ENCODE results near the gene CD6. TPM values are rescaled to one million over a fixed set of nuclear protein-coding genes. Genes with fewer than 3 reads are reported as not detected.

CD6 gene
- total and polyA plus RNA-seq, 10 of the 15 experiments (the other 5 are each of a cell fraction or from before 2014, with no cell fraction given): 0.37 to 17.6 (median 6.2) TPM

DNA sequence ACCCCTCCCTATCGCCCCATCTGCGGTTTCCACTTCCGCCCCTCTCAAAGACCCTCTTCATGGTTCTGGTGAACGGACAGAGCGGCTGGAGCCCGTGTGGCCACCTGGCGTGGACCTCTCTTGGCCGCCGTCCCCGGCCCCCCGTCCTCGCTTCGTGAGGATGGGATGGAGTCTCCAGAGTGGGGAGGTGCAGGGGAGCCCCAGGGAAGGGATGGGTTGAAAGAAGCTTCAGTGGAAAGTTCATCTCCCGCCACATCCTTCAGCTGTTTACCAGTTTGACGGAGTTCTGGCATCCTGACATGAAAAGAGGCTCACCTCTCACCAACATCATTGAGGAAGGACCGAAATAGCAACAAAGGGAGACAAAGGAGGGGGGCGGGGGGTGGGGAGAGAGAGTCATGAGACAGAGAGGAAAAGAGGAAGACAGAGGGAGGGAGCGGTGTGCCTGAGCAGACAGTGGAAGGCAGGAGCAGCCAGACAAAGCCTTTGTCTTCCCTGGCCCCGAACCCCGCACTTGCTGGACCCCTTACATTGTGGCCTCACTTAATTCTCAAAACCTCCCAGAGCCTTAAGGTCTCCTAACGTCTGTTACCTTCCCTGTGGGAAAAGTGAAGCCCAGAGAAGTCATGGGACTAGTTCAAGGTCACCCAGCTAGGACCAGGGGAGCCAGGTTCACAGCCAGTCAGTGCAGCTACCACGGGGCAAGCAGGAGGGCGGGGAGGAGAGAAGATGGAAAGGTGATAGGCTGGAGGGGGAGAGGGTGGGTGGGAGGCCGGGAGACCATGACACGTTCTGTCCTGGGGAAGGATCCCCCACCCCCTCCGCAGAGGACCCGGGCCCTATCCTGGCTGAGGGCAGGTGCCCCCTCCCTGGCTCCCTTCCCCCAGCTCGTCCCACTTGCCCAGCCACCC lies 54.9 kb downstream of the CD6 start:
- H3K9ac ChIP-seq (ENCODE audit: control insufficient read depth, insufficient read depth, low read length): no peak overlapping the region
- in situ Hi-C loops (cut with MboI): no loop called here

More for the DNA sequence above, 54.9 kb downstream of the CD6 start:
- ATAC-seq (no peak), DNase-seq (ENCODE audit: low read depth, low spot score) (no peak), FAIRE-seq (no peak)
- Histone ChIP-seq H2AFZ (ENCODE audit: control insufficient read depth, low read depth, low read length) (no peak overlapping the region; the same call in 1 of the 2 replicates), H3K4me2 (ENCODE audit: control insufficient read depth, insufficient read depth) (no peak overlapping the region), H4K20me1 (ENCODE audit: control insufficient read depth, insufficient read depth) (no peaks in the 10 kb centered on the region), H3K27me3 (replicated peaks in 1 of 2; ENCODE audit: control insufficient read depth in 2 of 2, insufficient read depth in 2 of 2, low read length in 1 of 2) (no peaks in the 10 kb centered on the region), H3K36me3 (ENCODE audit: control insufficient read depth in 2 of 2, insufficient read depth in 2 of 2, low read length in 1 of 2) (peaks cover 0 to 1% of the 10 kb centered on the region in 2 experiments; a peak in 1 of 4 replicates), H3K4me1 (ENCODE audit: control insufficient read depth, insufficient read depth, low read length) (peaks cover 45% of the 10 kb centered on the region), H3K4me3 (no peak overlapping the region), H3K79me2 (ENCODE audit: control insufficient read depth, insufficient read depth, low read length) (no peaks in the 10 kb centered on the region), H3K9me3 (replicated peaks; ENCODE audit: control insufficient read depth, insufficient read depth, low read length) (no peaks in the 10 kb centered on the region), H3K27ac (ENCODE audit: control insufficient read depth, insufficient read depth) (no peak overlapping the region)
- SMC1A ChIA-PET (ENCODE audit: uncharacterized antibody, unreplicated experiment): interaction anchor here (0.9 kb wide), 1 partner anchor 58 kb away, joined by 3 read pairs; no protein-coding TSS in a partner anchor
- no TSS peak for BruUV-seq (replicated peaks)
- RAD21 ChIA-PET (ENCODE audit: unreplicated experiment): no interaction called here
- TF ChIP-seq RUNX3 (IDR thresholded peaks at IDR 0.05; ENCODE audit: low read length) (0 out of 2 replicates have a peak, but pooled peaks have one; percentile 7), IRF4 (IDR thresholded peaks at IDR 0.05; ENCODE audit: low read depth, low read length) (no peak), MEF2A (IDR thresholded peaks at IDR 0.05; ENCODE audit: insufficient read depth, low read depth, low read length) (0 out of 2 replicates have a peak, but pooled peaks have one; percentile 58), SPI1 (IDR thresholded peaks at IDR 0.05; ENCODE audit: borderline replicate concordance, insufficient read depth, low read depth, low read length) (peak; percentile 17; the same call in 1 of the 2 replicates), MEF2B (IDR thresholded peaks at IDR 0.05; ENCODE audit: partially characterized antibody, poor library complexity, severe bottlenecking) (peak; percentile 40), STAT1 (conservative IDR thresholded peaks at IDR 0.05) (no peak), CEBPB (IDR thresholded peaks at IDR 0.05; ENCODE audit: borderline replicate concordance in 1 of 2, low read depth in 2 of 2, low read length in 2 of 2) (no peak)
- TF ChIP-seq, protein P1, sequence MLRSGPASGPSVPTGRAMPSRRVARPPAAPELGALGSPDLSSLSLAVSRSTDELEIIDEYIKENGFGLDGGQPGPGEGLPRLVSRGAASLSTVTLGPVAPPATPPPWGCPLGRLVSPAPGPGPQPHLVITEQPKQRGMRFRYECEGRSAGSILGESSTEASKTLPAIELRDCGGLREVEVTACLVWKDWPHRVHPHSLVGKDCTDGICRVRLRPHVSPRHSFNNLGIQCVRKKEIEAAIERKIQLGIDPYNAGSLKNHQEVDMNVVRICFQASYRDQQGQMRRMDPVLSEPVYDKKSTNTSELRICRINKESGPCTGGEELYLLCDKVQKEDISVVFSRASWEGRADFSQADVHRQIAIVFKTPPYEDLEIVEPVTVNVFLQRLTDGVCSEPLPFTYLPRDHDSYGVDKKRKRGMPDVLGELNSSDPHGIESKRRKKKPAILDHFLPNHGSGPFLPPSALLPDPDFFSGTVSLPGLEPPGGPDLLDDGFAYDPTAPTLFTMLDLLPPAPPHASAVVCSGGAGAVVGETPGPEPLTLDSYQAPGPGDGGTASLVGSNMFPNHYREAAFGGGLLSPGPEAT (IDR thresholded peaks at IDR 0.05; ENCODE audit: low read depth): no peak
- 50% methylated on average over 21 of the region's 28 CpGs for WGBS (ENCODE audit: insufficient coverage, insufficient replicate concordance, low lambda C conversion rate, missing lambda C conversion rate)
- intact Hi-C loops (cut with micrococcal nuclease; ENCODE audit: unreplicated experiment): no loop called here
- POLR2A ChIA-PET: no interaction called here
- CTCF ChIA-PET: interaction anchor here (0.9 to 1.8 kb wide), 2 partner anchors 17 to 103 kb away, joined by 4 read pairs; no protein-coding TSS in a partner anchor
